PC-3 (cell line): ENCODE data around the gene DLL3. TPM values are rescaled to one million over a fixed set of nuclear protein-coding genes. Genes with fewer than 3 reads are reported as not detected.

Experiments
- ATAC-seq: fragments of 200-7000 bp; cut with Tn5 transposase; 2 replicates; pipeline ENCODE4 v1.9.1; 2020; ENCODE audit warnings: mild to moderate bottlenecking, moderate library complexity
- BruUV-seq: library from RNA; stranded (reverse); fragments of 400-500 nt; replicated peaks from 2 replicates; lab custom pipeline; 2021; lab: Mats Ljungman, UMichigan
- CTCF ChIA-PET: fragments of 300-600 bp; sonication (Branson Sonifier 250); formaldehyde crosslinking; loops from one replicate; lab custom pipeline; 2022; ENCODE audit warnings: antibody characterized with exemption; lab: Charles Lee
- POLR2A ChIA-PET: fragments of 300-600 bp; sonication (Branson Sonifier 250); formaldehyde crosslinking; loops from one replicate; lab custom pipeline; 2022; ENCODE audit warnings: antibody characterized with exemption; ENCODE audit not compliant: unreplicated experiment; lab: Charles Lee
- DNase-seq: peaks from one replicate; pipeline ENCODE4 v3.0.0-alpha.2; 2015
- H2AFZ ChIP-seq: fragments of 300-600 bp; sonication (generic); 2 replicates; pipeline ENCODE4 v1.6.0; 2016; ENCODE audit warnings: antibody characterized with exemption, low read length
- H3F3A ChIP-seq: fragments of 300-600 bp; sonication (generic); one replicate; pipeline ENCODE4 v1.6.0; 2017; ENCODE audit warnings: antibody characterized with exemption, low read length, control low read depth, mild to moderate bottlenecking; ENCODE audit not compliant: unreplicated experiment
- H3K27ac ChIP-seq: fragments of 300-600 bp; sonication (generic); 2 replicates; pipeline ENCODE4 v1.5.1; 2016; ENCODE audit warnings: mild to moderate bottlenecking, low read length
- H3K27me3 ChIP-seq: fragments of 300-600 bp; sonication (generic); 2 replicates; pipeline ENCODE4 v1.6.1; 2016; ENCODE audit warnings: low read length, mixed read lengths
- H3K36me3 ChIP-seq: fragments of 300-600 bp; sonication (generic); 2 replicates; pipeline ENCODE4 v1.6.1; 2016; ENCODE audit warnings: low read depth, mixed run types, low read length, mixed read lengths
- H3K4me1 ChIP-seq: fragments of 300-600 bp; sonication (generic); 2 replicates; pipeline ENCODE4 v1.5.1; 2016; ENCODE audit warnings: low read length; ENCODE audit not compliant: insufficient read depth
- H3K4me2 ChIP-seq: fragments of 300-600 bp; sonication (generic); 2 replicates; pipeline ENCODE4 v1.6.0; 2016; ENCODE audit warnings: low read length
- H3K4me3 ChIP-seq: fragments of 300-600 bp; sonication (generic); 2 replicates; pipeline ENCODE4 v1.5.1; 2016; ENCODE audit warnings: mild to moderate bottlenecking, low read length, mixed read lengths
- H3K79me2 ChIP-seq: fragments of 300-600 bp; sonication (generic); 2 replicates; pipeline ENCODE4 v1.6.1; 2017; ENCODE audit warnings: low read length, mixed read lengths
- H3K9ac ChIP-seq: fragments of 300-600 bp; sonication (generic); 2 replicates; pipeline ENCODE4 v1.6.0; 2016; ENCODE audit warnings: mild to moderate bottlenecking, low read length
- H3K9me2 ChIP-seq: fragments of 300-600 bp; sonication (generic); replicated peaks from 2 replicates; pipeline ENCODE4 v1.6.1; 2016; ENCODE audit warnings: mixed run types, low read length, mixed read lengths
- H3K9me3 ChIP-seq: fragments of 300-600 bp; sonication (generic); 2 replicates; pipeline ENCODE4 v1.6.1; 2016; ENCODE audit warnings: low read length, mixed read lengths
- H4K20me1 ChIP-seq: fragments of 300-600 bp; sonication (generic); 2 replicates; pipeline ENCODE4 v1.6.1; 2016; ENCODE audit warnings: low read length, mixed read lengths
- CTCF ChIP-seq: fragments of 300-600 bp; sonication (generic); conservative IDR thresholded peaks from 2 replicates; pipeline ENCODE4 v1.5.1; 2017; ENCODE audit warnings: antibody characterized with exemption, low read depth, mild to moderate bottlenecking, low read length
- EZH2 ChIP-seq: fragments of 300-600 bp; sonication (generic); IDR thresholded peaks from one replicate; pipeline ENCODE4 v1.6.1; 2017; ENCODE audit warnings: antibody characterized with exemption, mild to moderate bottlenecking, low read length; ENCODE audit not compliant: unreplicated experiment
- EZH2phosphoT487 ChIP-seq: fragments of 300-600 bp; sonication (generic); IDR thresholded peaks from 2 replicates; pipeline ENCODE4 v1.6.1; 2018; ENCODE audit warnings: mild to moderate bottlenecking, antibody characterized with exemption, low read length, borderline replicate concordance
- intact Hi-C: fragments of 100-400 bp; cut with micrococcal nuclease; formaldehyde crosslinking; loops from 2 replicates; pipeline ENCODE4 v1.9.0; 2023
- total RNA-seq: library from RNA; depleted of rRNA; stranded (reverse); fragments of >200 nt; gene quantifications from 2 replicates; pipeline ENCODE4 v1.2.3, GENCODE V29; 2014

DLL3 gene
- total RNA-seq, 1 experiment from 2014 or later, result 7.2 TPM

GRCh38 chr19:39471756-39472536 is 26.8 kb upstream of the DLL3 start:
- ChIA-PET CTCF (no interaction called here), POLR2A (no interaction called here)
- H3K9ac ChIP-seq, result no peak overlapping the region
- BruUV-seq, result no TSS peak
- H3K27ac ChIP-seq, result no peak overlapping the region
- H3K36me3 ChIP-seq, result peaks cover 34% of the 10 kb centered on the region; the same call in 1 of the 2 replicates
- TF ChIP-seq EZH2, result no peak
- no peak for TF ChIP-seq EZH2phosphoT487
- no peak for TF ChIP-seq CTCF
- H2AFZ ChIP-seq, result no peak overlapping the region
- no peaks in the 10 kb centered on the region for H3K79me2 ChIP-seq
- DNase-seq (no peak), ATAC-seq (no peak)
- intact Hi-C loops, result loop anchor here (10.0 kb wide), 1 partner anchor 63 kb away; the partner anchor contains the start of gene EID2B
- H4K20me1 ChIP-seq, result no peaks in the 10 kb centered on the region
- H3K9me2 ChIP-seq, result no peaks in the 10 kb centered on the region
- H3F3A ChIP-seq, result no peaks in the 10 kb centered on the region
- H3K4me1 ChIP-seq, result no peaks in the 10 kb centered on the region
- H3K27me3 ChIP-seq, result no peaks in the 10 kb centered on the region
- no peak overlapping the region for H3K4me3 ChIP-seq
- no peaks in the 10 kb centered on the region for H3K9me3 ChIP-seq
- H3K4me2 ChIP-seq, result no peak overlapping the region

- H3K4me3 ChIP-seq, result no peak overlapping the region
- no peaks in the 10 kb centered on the region for H3K4me1 ChIP-seq
- no peaks in the 10 kb centered on the region for H3F3A ChIP-seq
- ATAC-seq (no peak), DNase-seq (no peak)
- H3K79me2 ChIP-seq, result no peaks in the 10 kb centered on the region
- no peak overlapping the region for H3K27ac ChIP-seq
- H3K4me2 ChIP-seq, result no peak overlapping the region
- H4K20me1 ChIP-seq, result no peaks in the 10 kb centered on the region
- H3K9ac ChIP-seq, result no peak overlapping the region
- no peaks in the 10 kb centered on the region for H3K27me3 ChIP-seq
- no peaks in the 10 kb centered on the region for H3K9me2 ChIP-seq
- peaks cover 34% of the 10 kb centered on the region; the same call in 1 of the 2 replicates for H3K36me3 ChIP-seq
- H2AFZ ChIP-seq, result no peak overlapping the region
- TF ChIP-seq EZH2, result no peak
- TF ChIP-seq EZH2phosphoT487, result no peak
- no peak for TF ChIP-seq CTCF
- BruUV-seq, result no TSS peak
- ChIA-PET POLR2A (no interaction called here), CTCF (no interaction called here)
- no peaks in the 10 kb centered on the region for H3K9me3 ChIP-seq
- intact Hi-C loops, result loop anchor here (10.0 kb wide), 1 partner anchor 62 kb away; the partner anchor contains the start of gene EID2B
Observed at GRCh38 chr19:39472746-39473442, 25.9 kb upstream of the DLL3 start.
